H1 (cell line): ENCODE results near the gene MAFB. TPM values are rescaled to one million over a fixed set of nuclear protein-coding genes. Genes with fewer than 3 reads are reported as not detected.

Source experiments
- CTCF ChIA-PET: fragments of 300-600 bp; sonication (Branson Sonifier 250); formaldehyde crosslinking; loops from one replicate; lab custom pipeline; 2021; ENCODE audit not compliant: partially characterized antibody; lab: Charles Lee
- POLR2A ChIA-PET: fragments of 300-600 bp; sonication (Branson Sonifier 250); formaldehyde crosslinking; loops from one replicate; lab custom pipeline; 2021; ENCODE audit warnings: inconsistent platforms; ENCODE audit not compliant: partially characterized antibody; lab: Charles Lee
- DNase-seq, 2 experiments: peaks; one replicate each; pipeline versions ENCODE4 v3.0.0 to v3.0.0-alpha.2; 2010 to 2022; ENCODE audit warnings: low spot score in 2 of 2, low read depth in 1 of 2, mixed read lengths in 1 of 2
- FAIRE-seq: peaks from 2 replicates; lab custom pipeline; 2011; peaks lifted over from hg19 to GRCh38; lab: Jason Lieb, UNC
- H2AFZ ChIP-seq: 2 replicates; pipeline ENCODE4 v1.8.1; 2012; ENCODE audit warnings: low read length, inconsistent platforms
- H2AK5ac ChIP-seq: 2 replicates; pipeline ENCODE4 v1.6.1; 2013; ENCODE audit warnings: low read depth, low read length
- H2BK120ac ChIP-seq: replicated peaks from 2 replicates; pipeline ENCODE3; 2013; ENCODE audit warnings: low read depth, low read length, inconsistent platforms
- H2BK12ac ChIP-seq: 2 replicates; pipeline ENCODE4 v1.6.1; 2013; ENCODE audit warnings: low read depth, low read length
- H2BK15ac ChIP-seq: 2 replicates; pipeline ENCODE4 v1.6.1; 2013; ENCODE audit warnings: low read length
- H2BK20ac ChIP-seq: 2 replicates; pipeline ENCODE4 v1.6.1; 2013; ENCODE audit warnings: low read length
- H2BK5ac ChIP-seq: 2 replicates; pipeline ENCODE4 v1.6.1; 2013; ENCODE audit warnings: low read depth, low read length
- H3K14ac ChIP-seq: 2 replicates; pipeline ENCODE4 v1.6.1; 2013; ENCODE audit warnings: inconsistent platforms; ENCODE audit not compliant: insufficient read length
- H3K18ac ChIP-seq: 2 replicates; pipeline ENCODE4 v1.6.1; 2013; ENCODE audit warnings: low read length; ENCODE audit errors: extremely low read depth
- H3K23ac ChIP-seq: 2 replicates; pipeline ENCODE4 v1.6.1; 2013; ENCODE audit warnings: inconsistent platforms; ENCODE audit not compliant: insufficient read length
- H3K23me2 ChIP-seq: 2 replicates; pipeline ENCODE4 v1.6.1; 2013; ENCODE audit warnings: low read depth, low read length
- H3K27ac ChIP-seq: 2 replicates; pipeline ENCODE4 v1.6.1; 2011; ENCODE audit warnings: low read depth, low read length, inconsistent platforms
- H3K27me3 ChIP-seq, 4 experiments: replicated peaks in 1 of 4; 1 replicate in 1 of 4; 2 replicates in 3 of 4; pipeline versions ENCODE4 v1.6.1 to v1.8.1; 2011 to 2013; ENCODE audit warnings: low read length in 3 of 4, mild to moderate bottlenecking in 3 of 4, inconsistent platforms in 2 of 4, mixed read lengths in 2 of 4, moderate library complexity in 1 of 4; ENCODE audit not compliant: control insufficient read depth in 3 of 4, insufficient read depth in 3 of 4; ENCODE audit errors: extremely low read depth in 1 of 4
- H3K36me3 ChIP-seq, 4 experiments: 2 replicates each; pipeline versions ENCODE4 v1.6.1 to v1.8.1; 2011 to 2013; ENCODE audit warnings: mild to moderate bottlenecking in 4 of 4, low read length in 3 of 4, moderate library complexity in 2 of 4, control low read depth in 1 of 4, inconsistent platforms in 1 of 4; ENCODE audit not compliant: insufficient read depth in 4 of 4, control insufficient read depth in 2 of 4
- H3K4ac ChIP-seq: replicated peaks from 2 replicates; pipeline ENCODE3; 2013; ENCODE audit warnings: low read length, low read depth, mixed read lengths, inconsistent platforms; ENCODE audit not compliant: insufficient read length
- H3K4me1 ChIP-seq, 4 experiments: replicated peaks in 1 of 4; 1 replicate in 1 of 4; 2 replicates in 3 of 4; pipeline versions ENCODE4 v1.6.1 to v1.8.1; 2011 to 2013; ENCODE audit warnings: low read length in 3 of 4, inconsistent platforms in 2 of 4, mixed read lengths in 1 of 4; ENCODE audit not compliant: insufficient read depth in 4 of 4, control insufficient read depth in 3 of 4
- H3K4me2 ChIP-seq, 2 experiments: 2 replicates each; pipeline versions ENCODE4 v1.6.1 to v1.8.1; 2011 to 2013; ENCODE audit warnings: low read depth in 2 of 2, low read length in 2 of 2, control low read depth in 1 of 2, inconsistent platforms in 1 of 2, mild to moderate bottlenecking in 1 of 2; ENCODE audit not compliant: insufficient read depth in 1 of 2
- H3K4me3 ChIP-seq, 4 experiments: fragments of 200-600, 300-600 bp in 1 of 4; sonication (generic), shearing (Covaris generic), sonication (Bioruptor Twin) in 1 of 4; 2 replicates each; pipeline versions ENCODE4 v1.5.1 to v1.8.1; 2011 to 2016; ENCODE audit warnings: low read length in 4 of 4, low read depth in 3 of 4, control low read depth in 2 of 4, inconsistent platforms in 2 of 4, mild to moderate bottlenecking in 2 of 4, mixed read lengths in 1 of 4, moderate library complexity in 1 of 4; ENCODE audit not compliant: insufficient read depth in 2 of 4; ENCODE audit errors: extremely low read depth in 1 of 4
- H3K56ac ChIP-seq: replicated peaks from 2 replicates; pipeline ENCODE3; 2013; ENCODE audit warnings: low read depth, mild to moderate bottlenecking, mixed read lengths, low read length, inconsistent platforms; ENCODE audit not compliant: insufficient read length
- H3K79me1 ChIP-seq: 2 replicates; pipeline ENCODE4 v1.6.1; 2013; ENCODE audit warnings: low read depth, low read length, control low read depth
- H3K79me2 ChIP-seq, 2 experiments: 2 replicates each; pipeline versions ENCODE4 v1.6.1 to v1.8.1; 2012 to 2013; ENCODE audit warnings: low read length in 2 of 2, mild to moderate bottlenecking in 2 of 2, inconsistent platforms in 1 of 2; ENCODE audit not compliant: insufficient read depth in 2 of 2, control insufficient read depth in 1 of 2
- H3K9ac ChIP-seq, 4 experiments: replicated peaks in 1 of 4; 1 replicate in 1 of 4; 2 replicates in 3 of 4; pipeline versions ENCODE4 v1.6.1 to v1.8.1; 2011 to 2013; ENCODE audit warnings: low read depth in 3 of 4, low read length in 3 of 4, control low read depth in 2 of 4, mild to moderate bottlenecking in 2 of 4, moderate library complexity in 2 of 4, inconsistent platforms in 1 of 4; ENCODE audit errors: extremely low read depth in 1 of 4
- H3K9me3 ChIP-seq, 2 experiments: 2 replicates each; pipeline versions ENCODE4 v1.6.1 to v1.8.1; 2012 to 2013; ENCODE audit warnings: mild to moderate bottlenecking in 2 of 2, moderate library complexity in 2 of 2, control low read depth in 1 of 2, inconsistent platforms in 1 of 2, low read depth in 1 of 2, low read length in 1 of 2, mixed read lengths in 1 of 2; ENCODE audit not compliant: insufficient read depth in 2 of 2
- H4K20me1 ChIP-seq, 2 experiments: replicated peaks in 1 of 2; 2 replicates each; pipeline versions ENCODE3 to v1.8.1; 2011 to 2013; ENCODE audit warnings: inconsistent platforms in 2 of 2, low read length in 2 of 2, mild to moderate bottlenecking in 1 of 2; ENCODE audit not compliant: insufficient read depth in 2 of 2, control insufficient read depth in 1 of 2
- H4K5ac ChIP-seq: 2 replicates; pipeline ENCODE4 v1.6.1; 2013; ENCODE audit warnings: low read length, low read depth, mixed read lengths, inconsistent platforms; ENCODE audit not compliant: insufficient read length
- H4K8ac ChIP-seq: 2 replicates; pipeline ENCODE4 v1.8.0; 2013; ENCODE audit warnings: mild to moderate bottlenecking, moderate library complexity, low read length, inconsistent platforms; ENCODE audit not compliant: insufficient read depth; ENCODE audit errors: extremely low read depth
- H4K91ac ChIP-seq: replicated peaks from 2 replicates; pipeline ENCODE3; 2013; ENCODE audit warnings: low read length, mixed read lengths, inconsistent platforms; ENCODE audit not compliant: insufficient read length
- CEBPB ChIP-seq: IDR thresholded peaks from 2 replicates; pipeline ENCODE4 v1.6.1; 2012; ENCODE audit warnings: low read depth, low read length
- EGR1 ChIP-seq: IDR thresholded peaks from 2 replicates; pipeline ENCODE4 v1.6.1; 2011; ENCODE audit warnings: low read depth, low read length, borderline replicate concordance
- GABPA ChIP-seq: IDR thresholded peaks from 2 replicates; pipeline ENCODE4 v1.6.1; 2011; ENCODE audit warnings: mild to moderate bottlenecking, low read length, moderate library complexity, borderline replicate concordance; ENCODE audit not compliant: insufficient read depth
- GTF2F1 ChIP-seq: IDR thresholded peaks from 2 replicates; pipeline ENCODE4 v1.6.1; 2012; ENCODE audit warnings: low read depth, low read length, improper control_type of control experiment, borderline replicate concordance
- JUND ChIP-seq: IDR thresholded peaks from 2 replicates; pipeline ENCODE4 v1.6.1; 2011; ENCODE audit warnings: mild to moderate bottlenecking, improper control_type of control experiment, low read length
- MAFK ChIP-seq: IDR thresholded peaks from 2 replicates; pipeline ENCODE4 v1.6.1; 2012; ENCODE audit warnings: low read depth, mild to moderate bottlenecking, improper control_type of control experiment, low read length
- NRF1 ChIP-seq: IDR thresholded peaks from 2 replicates; pipeline ENCODE4 v1.6.1; 2011; ENCODE audit warnings: mild to moderate bottlenecking, low read depth, low read length, improper control_type of control experiment
- PHF8 ChIP-seq: fragments of 200-600 bp; sonication (generic); conservative IDR thresholded peaks from 2 replicates; pipeline ENCODE4 v1.7.1; 2012; ENCODE audit warnings: low read depth, mild to moderate bottlenecking, inconsistent platforms, low read length, moderate library complexity
- SIRT6 ChIP-seq: IDR thresholded peaks from one replicate; pipeline ENCODE4 v1.7.1; 2012; ENCODE audit warnings: low read length, inconsistent platforms
- SP2 ChIP-seq: IDR thresholded peaks from 2 replicates; pipeline ENCODE4 v1.6.1; 2012; ENCODE audit warnings: mild to moderate bottlenecking, low read length, inconsistent platforms
- TBP ChIP-seq: IDR thresholded peaks from 2 replicates; pipeline ENCODE4 v1.6.1; 2011; ENCODE audit warnings: low read depth, low read length, improper control_type of control experiment
- TCF12 ChIP-seq: IDR thresholded peaks from 2 replicates; pipeline ENCODE4 v1.6.1; 2011; ENCODE audit warnings: low read depth, mild to moderate bottlenecking, low read length
- YY1 ChIP-seq: IDR thresholded peaks from 2 replicates; pipeline ENCODE4 v1.6.1; 2011; ENCODE audit warnings: low read depth, mild to moderate bottlenecking, low read length
- WGBS, 2 experiments: shearing (Covaris generic) in 1 of 2; methylation state at CpG; one replicate each; pipeline versions ENCODE4 v1.1.6 to v1.1.7; 2013 to 2015; ENCODE audit warnings: low lambda C conversion rate in 2 of 2, mixed read lengths in 2 of 2, inconsistent platforms in 1 of 2, low coverage in 1 of 2, missing lambda C conversion rate in 1 of 2; ENCODE audit not compliant: insufficient replicate concordance in 2 of 2, insufficient coverage in 1 of 2, insufficient read length in 1 of 2; ENCODE audit errors: extremely low coverage in 1 of 2, missing lambda C conversion rate in 1 of 2; 5-methylcytosine and 5-hydroxymethylcytosine counted together
- polyA plus RNA-seq, 7 experiments: library from polyadenylated mRNA; depleted of rRNA in 3 of 7; stranded (reverse) in 5 of 7; unstranded in 2 of 7; fragments of >200 nt in 5 of 7; fragments of 200-250 nt in 2 of 7; gene quantifications; 1 replicate in 5 of 7; 2 replicates in 1 of 7; 4 replicates in 1 of 7; pipeline versions ENCODE4 v1.2.1 to v1.2.3, GENCODE V29; 2011 to 2013; ENCODE audit warnings: missing spikeins in 2 of 7, mixed read lengths in 2 of 7
- total RNA-seq: library from RNA; stranded (reverse); fragmentation: NEBNext Ultra II Directional; extraction: Animal tissue kit (Norgen Biotek cat#: 25700); gene quantifications from 2 replicates; pipeline ENCODE4 v1.2.1, GENCODE V29; 2021

The MAFB gene
- total and polyA plus RNA-seq, 2 of the 8 experiments (the other 6 are each of a cell fraction or from before 2014, with no cell fraction given): 0.83 to 1.8 TPM

DNA sequence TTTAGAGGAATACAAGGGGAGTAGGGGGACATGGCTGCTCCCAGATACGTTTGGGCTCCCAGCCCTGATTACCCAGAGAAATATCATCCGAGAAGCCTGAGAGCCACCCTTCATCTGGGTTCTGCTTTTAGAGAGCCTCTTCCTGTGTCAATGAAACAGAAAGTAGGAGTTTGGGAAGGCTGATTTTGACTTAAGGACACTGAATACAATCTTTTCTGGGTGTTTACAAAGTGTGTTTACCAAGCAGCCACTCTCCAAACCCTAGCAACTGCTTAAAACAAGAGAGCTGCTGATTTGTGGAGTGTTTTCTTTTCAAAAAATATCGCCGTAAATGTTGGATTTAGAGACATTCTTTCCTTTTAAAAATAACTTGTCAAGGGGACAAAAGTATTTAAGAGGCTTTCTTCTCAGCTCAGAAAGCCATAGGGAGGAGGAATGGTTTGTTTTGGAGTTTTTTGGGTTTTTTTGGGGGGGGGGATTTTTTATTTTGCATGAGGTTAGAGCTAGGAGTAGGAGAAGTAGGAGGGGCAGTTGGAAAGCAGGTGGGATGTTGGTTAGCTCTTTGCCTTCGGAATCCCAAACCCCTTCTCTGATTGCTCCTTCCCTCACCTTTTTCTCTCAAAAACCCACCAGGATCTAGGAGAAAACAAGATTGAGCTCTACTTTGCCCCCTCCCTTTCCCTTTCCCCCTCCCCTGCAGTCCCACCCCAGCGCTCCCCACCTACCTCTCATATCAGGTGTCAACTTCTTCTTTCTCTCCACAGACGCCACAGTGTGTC, 12.4 kb downstream of the MAFB start:
- Histone ChIP-seq H2AK5ac (no peak overlapping the region), H2BK5ac (no peak overlapping the region), H3K18ac (no peak overlapping the region), H3K4me1 (peaks cover 0 to 4% (median 1%) of the 10 kb centered on the region in 4 experiments; a peak in 4 of 7 replicates), H4K91ac (no peak overlapping the region), H2BK20ac (no peak overlapping the region), H4K8ac (no peak overlapping the region), H3K4me2 (no peak overlapping the region), H2BK120ac (no peak overlapping the region), H2BK15ac (no peak overlapping the region), H3K79me1 (no peaks in the 10 kb centered on the region), H3K27me3 (peaks cover 2 to 25% (median 19%) of the 10 kb centered on the region in 4 experiments), H3K9me3 (no peaks in the 10 kb centered on the region), H2BK12ac (no peak overlapping the region), H3K4ac (no peak overlapping the region), H3K36me3 (peaks cover 0 to 2% (median 0%) of the 10 kb centered on the region in 4 experiments; a peak in 1 of 8 replicates), H3K14ac (no peak overlapping the region), H3K4me3 (no peak overlapping the region), H4K5ac (no peak overlapping the region), H3K9ac (no peak overlapping the region), H3K27ac (no peak overlapping the region), H3K23me2 (peaks cover 1% of the 10 kb centered on the region; the same call in 1 of the 2 replicates), H3K79me2 (no peaks in the 10 kb centered on the region), H2AFZ (no peak overlapping the region), H3K56ac (no peak overlapping the region), H3K23ac (no peak overlapping the region), H4K20me1 (peaks cover 0 to 6% of the 10 kb centered on the region in 2 experiments)
- FAIRE-seq: no peak
- POLR2A ChIA-PET: interaction anchor here (0.7 to 1.5 kb wide), 2 partner anchors 12 to 15 kb away, joined by 3 to 4 read pairs; partner anchors contain the start of gene MAFB
- CTCF ChIA-PET: interaction anchor here (0.6 to 1.0 kb wide), 2 partner anchors 24 to 171 kb away, joined by 3 read pairs; no protein-coding TSS in a partner anchor
- WGBS, 2 experiments: 77% methylated on average over 6 of the region's 7 CpGs; no CpG with 5 or more reads in 1 of the 2 experiments
- no peak for DNase-seq
- no peak for TF ChIP-seq TBP
- TF ChIP-seq GABPA: no peak
- no peak for TF ChIP-seq SIRT6
- no peak for TF ChIP-seq PHF8
- no peak for TF ChIP-seq YY1
- no peak for TF ChIP-seq MAFK
- TF ChIP-seq NRF1: no peak
- TF ChIP-seq CEBPB: no peak
- no peak for TF ChIP-seq TCF12
- no peak for TF ChIP-seq GTF2F1
- TF ChIP-seq JUND: no peak
- no peak for TF ChIP-seq EGR1
- TF ChIP-seq SP2: no peak
